GM12878 (cell line): Measurements from ENCODE around the gene DHRS12.

Experiments used
- CHD4 ChIP-seq: fragments of 200-600 bp; sonication (generic); IDR thresholded peaks from 2 replicates; pipeline ENCODE4 v1.6.1; 2016; ENCODE audit warnings: mild to moderate bottlenecking
- NR2C2 ChIP-seq: IDR thresholded peaks from 2 replicates; pipeline ENCODE4 v1.6.1; 2011; ENCODE audit warnings: borderline replicate concordance, low read depth; ENCODE audit not compliant: control insufficient read depth, insufficient read length
- PAX5 ChIP-seq: IDR thresholded peaks from 2 replicates; pipeline ENCODE4 v1.6.1; 2011; ENCODE audit warnings: low read depth, low read length, borderline replicate concordance
- POLR2A ChIP-seq: IDR thresholded peaks from 2 replicates; pipeline ENCODE4 v1.6.1; 2011; ENCODE audit warnings: low read depth, mild to moderate bottlenecking, low read length
- RAD21 ChIP-seq: IDR thresholded peaks from 2 replicates; pipeline ENCODE4 v1.6.1; 2011; ENCODE audit warnings: mild to moderate bottlenecking, low read depth, low read length, moderate library complexity; ENCODE audit not compliant: insufficient read depth
- RCOR1 ChIP-seq: conservative IDR thresholded peaks from 2 replicates; pipeline ENCODE4 v1.6.1; 2012; ENCODE audit warnings: low read depth, low read length, improper control_type of control experiment
- RFX5 ChIP-seq: IDR thresholded peaks from 2 replicates; pipeline ENCODE4 v1.6.1; 2011; ENCODE audit warnings: low read depth, low read length, improper control_type of control experiment
- SP1 ChIP-seq: IDR thresholded peaks from one replicate; pipeline ENCODE4 v1.6.1; 2011; ENCODE audit warnings: low read depth, low read length
- TF ChIP-seq, protein P1 (sequence below): IDR thresholded peaks from 2 replicates; pipeline ENCODE4 v1.6.1; 2012; ENCODE audit warnings: low read length, inconsistent platforms
- TF ChIP-seq, protein P2 (sequence below), 3 experiments: IDR thresholded peaks in 2 of 3; conservative IDR thresholded peaks in 1 of 3; 2 replicates each; pipeline ENCODE4 v1.5.1; 2011; ENCODE audit warnings: low read depth in 3 of 3, low read length in 3 of 3, mild to moderate bottlenecking in 3 of 3, control low read depth in 2 of 3, moderate library complexity in 2 of 3, inconsistent platforms in 1 of 3, mixed read lengths in 1 of 3; ENCODE audit not compliant: control insufficient read depth in 2 of 3, insufficient read depth in 1 of 3; ENCODE audit errors: extremely low read depth in 1 of 3
- TF ChIP-seq, protein P3 (sequence below): IDR thresholded peaks from 2 replicates; pipeline ENCODE4 v1.6.1; 2012; ENCODE audit warnings: low read depth, low read length, improper control_type of control experiment
- TF ChIP-seq, protein P4 (sequence below): IDR thresholded peaks from 2 replicates; pipeline ENCODE4 v1.6.1; 2012; ENCODE audit warnings: mild to moderate bottlenecking, low read depth, low read length

DNA sequence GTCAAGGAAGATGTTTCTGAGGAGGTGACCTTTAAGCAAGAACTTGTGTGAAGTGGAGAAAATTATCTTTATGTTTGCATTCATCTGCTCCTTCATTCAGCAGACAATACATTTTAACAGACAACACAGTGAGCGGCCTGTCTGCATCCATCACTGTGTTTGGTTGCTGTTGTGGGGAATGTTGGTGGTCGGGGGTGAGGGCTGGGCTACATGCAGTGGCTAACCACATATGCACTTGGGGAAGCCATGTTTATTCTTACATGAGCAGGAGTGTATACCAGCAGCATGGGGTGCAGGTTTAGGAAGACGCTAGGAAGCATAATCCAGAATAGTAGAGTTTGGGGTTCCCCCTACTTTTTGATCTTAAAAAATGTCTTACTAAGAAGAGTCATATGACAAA lies 66.4 kb downstream of the DHRS12 start:
- TF ChIP-seq POLR2A (no peak), CHD4 (no peak), NR2C2 (no peak), RAD21 (no peak), SP1 (no peak), PAX5 (no peak), RCOR1 (no peak), RFX5 (no peak)
- TF ChIP-seq, protein P1, sequence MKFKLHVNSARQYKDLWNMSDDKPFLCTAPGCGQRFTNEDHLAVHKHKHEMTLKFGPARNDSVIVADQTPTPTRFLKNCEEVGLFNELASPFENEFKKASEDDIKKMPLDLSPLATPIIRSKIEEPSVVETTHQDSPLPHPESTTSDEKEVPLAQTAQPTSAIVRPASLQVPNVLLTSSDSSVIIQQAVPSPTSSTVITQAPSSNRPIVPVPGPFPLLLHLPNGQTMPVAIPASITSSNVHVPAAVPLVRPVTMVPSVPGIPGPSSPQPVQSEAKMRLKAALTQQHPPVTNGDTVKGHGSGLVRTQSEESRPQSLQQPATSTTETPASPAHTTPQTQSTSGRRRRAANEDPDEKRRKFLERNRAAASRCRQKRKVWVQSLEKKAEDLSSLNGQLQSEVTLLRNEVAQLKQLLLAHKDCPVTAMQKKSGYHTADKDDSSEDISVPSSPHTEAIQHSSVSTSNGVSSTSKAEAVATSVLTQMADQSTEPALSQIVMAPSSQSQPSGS: no peak
- TF ChIP-seq, protein P2, sequence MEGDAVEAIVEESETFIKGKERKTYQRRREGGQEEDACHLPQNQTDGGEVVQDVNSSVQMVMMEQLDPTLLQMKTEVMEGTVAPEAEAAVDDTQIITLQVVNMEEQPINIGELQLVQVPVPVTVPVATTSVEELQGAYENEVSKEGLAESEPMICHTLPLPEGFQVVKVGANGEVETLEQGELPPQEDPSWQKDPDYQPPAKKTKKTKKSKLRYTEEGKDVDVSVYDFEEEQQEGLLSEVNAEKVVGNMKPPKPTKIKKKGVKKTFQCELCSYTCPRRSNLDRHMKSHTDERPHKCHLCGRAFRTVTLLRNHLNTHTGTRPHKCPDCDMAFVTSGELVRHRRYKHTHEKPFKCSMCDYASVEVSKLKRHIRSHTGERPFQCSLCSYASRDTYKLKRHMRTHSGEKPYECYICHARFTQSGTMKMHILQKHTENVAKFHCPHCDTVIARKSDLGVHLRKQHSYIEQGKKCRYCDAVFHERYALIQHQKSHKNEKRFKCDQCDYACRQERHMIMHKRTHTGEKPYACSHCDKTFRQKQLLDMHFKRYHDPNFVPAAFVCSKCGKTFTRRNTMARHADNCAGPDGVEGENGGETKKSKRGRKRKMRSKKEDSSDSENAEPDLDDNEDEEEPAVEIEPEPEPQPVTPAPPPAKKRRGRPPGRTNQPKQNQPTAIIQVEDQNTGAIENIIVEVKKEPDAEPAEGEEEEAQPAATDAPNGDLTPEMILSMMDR (IDR thresholded peaks at IDR 0.05 in 2 of 3, conservative IDR thresholded peaks at IDR 0.05 in 1 of 3; ENCODE audit: control insufficient read depth in 2 of 3, extremely low read depth in 1 of 3, insufficient read depth in 1 of 3, low read depth in 3 of 3, low read length in 3 of 3): no peak
- TF ChIP-seq, protein P3, sequence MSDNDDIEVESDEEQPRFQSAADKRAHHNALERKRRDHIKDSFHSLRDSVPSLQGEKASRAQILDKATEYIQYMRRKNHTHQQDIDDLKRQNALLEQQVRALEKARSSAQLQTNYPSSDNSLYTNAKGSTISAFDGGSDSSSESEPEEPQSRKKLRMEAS: no peak
- TF ChIP-seq, protein P4, sequence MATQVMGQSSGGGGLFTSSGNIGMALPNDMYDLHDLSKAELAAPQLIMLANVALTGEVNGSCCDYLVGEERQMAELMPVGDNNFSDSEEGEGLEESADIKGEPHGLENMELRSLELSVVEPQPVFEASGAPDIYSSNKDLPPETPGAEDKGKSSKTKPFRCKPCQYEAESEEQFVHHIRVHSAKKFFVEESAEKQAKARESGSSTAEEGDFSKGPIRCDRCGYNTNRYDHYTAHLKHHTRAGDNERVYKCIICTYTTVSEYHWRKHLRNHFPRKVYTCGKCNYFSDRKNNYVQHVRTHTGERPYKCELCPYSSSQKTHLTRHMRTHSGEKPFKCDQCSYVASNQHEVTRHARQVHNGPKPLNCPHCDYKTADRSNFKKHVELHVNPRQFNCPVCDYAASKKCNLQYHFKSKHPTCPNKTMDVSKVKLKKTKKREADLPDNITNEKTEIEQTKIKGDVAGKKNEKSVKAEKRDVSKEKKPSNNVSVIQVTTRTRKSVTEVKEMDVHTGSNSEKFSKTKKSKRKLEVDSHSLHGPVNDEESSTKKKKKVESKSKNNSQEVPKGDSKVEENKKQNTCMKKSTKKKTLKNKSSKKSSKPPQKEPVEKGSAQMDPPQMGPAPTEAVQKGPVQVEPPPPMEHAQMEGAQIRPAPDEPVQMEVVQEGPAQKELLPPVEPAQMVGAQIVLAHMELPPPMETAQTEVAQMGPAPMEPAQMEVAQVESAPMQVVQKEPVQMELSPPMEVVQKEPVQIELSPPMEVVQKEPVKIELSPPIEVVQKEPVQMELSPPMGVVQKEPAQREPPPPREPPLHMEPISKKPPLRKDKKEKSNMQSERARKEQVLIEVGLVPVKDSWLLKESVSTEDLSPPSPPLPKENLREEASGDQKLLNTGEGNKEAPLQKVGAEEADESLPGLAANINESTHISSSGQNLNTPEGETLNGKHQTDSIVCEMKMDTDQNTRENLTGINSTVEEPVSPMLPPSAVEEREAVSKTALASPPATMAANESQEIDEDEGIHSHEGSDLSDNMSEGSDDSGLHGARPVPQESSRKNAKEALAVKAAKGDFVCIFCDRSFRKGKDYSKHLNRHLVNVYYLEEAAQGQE: no peak
